ENCODE results near the gene ABCB9. TPM values are rescaled to one million over a fixed set of nuclear protein-coding genes. Genes with fewer than 3 reads are reported as not detected.
A peak's percentile ranks its signal among the peaks of the same experiment; 100 is the strongest.

ABCB9 gene
- total RNA-seq, 2 experiments from 2014 or later: 4.3 to 4.9 TPM

- ChIA-PET CTCF (interaction anchor here (0.8 to 1.8 kb wide), 5 partner anchors 119 to 262 kb away, joined by 3 to 6 read pairs (median 3); no protein-coding TSS in a partner anchor), POLR2A (interaction anchor here (0.9 to 1.1 kb wide), 3 partner anchors 10 to 172 kb away, joined by 3 read pairs; no protein-coding TSS in a partner anchor)
- no peak for DNase-seq
- Mint-ChIP-seq H3K36me3 (ENCODE audit: low read depth) (peaks cover 18% of the 10 kb centered on the region), H3K4me3 (peak overlapping the region; percentile 92), H3K9me3 (no peaks in the 10 kb centered on the region), H3K27me3 (no peaks in the 10 kb centered on the region), H3K27ac (peak overlapping the region; percentile 93), H3K4me1 (ENCODE audit: low read depth) (peaks cover 56% of the 10 kb centered on the region)
- intact Hi-C loops (cut with micrococcal nuclease): loop anchor here (10.0 kb wide), 2 partner anchors 175 to 255 kb away; partner anchors contain the start of genes MPHOSPH9, MTRFR and PITPNM2
- ATAC-seq: no peak
- TF ChIP-seq CTCF (IDR thresholded peaks at IDR 0.05): no peak
Observed at GRCh38 chr12:122979908-122980182, 13.6 kb upstream of the ABCB9 start.

- ATAC-seq (no peak), DNase-seq (peak; percentile 23)
- Mint-ChIP-seq H3K4me3 (peak overlapping the region; percentile 92), H3K4me1 (ENCODE audit: low read depth) (peaks cover 54% of the 10 kb centered on the region), H3K27ac (peak overlapping the region; percentile 93), H3K36me3 (ENCODE audit: low read depth) (peaks cover 18% of the 10 kb centered on the region), H3K9me3 (no peaks in the 10 kb centered on the region), H3K27me3 (no peaks in the 10 kb centered on the region)
- CTCF ChIA-PET: interaction anchor here (0.8 to 1.8 kb wide), 5 partner anchors 118 to 263 kb away, joined by 3 to 6 read pairs (median 3); no protein-coding TSS in a partner anchor
- no peak for TF ChIP-seq CTCF (IDR thresholded peaks at IDR 0.05)
- POLR2A ChIA-PET: interaction anchor here (0.7 to 1.1 kb wide), 7 partner anchors 9 to 253 kb away, joined by 3 read pairs; partner anchors contain the start of genes MPHOSPH9 and MTRFR
- intact Hi-C loops (cut with micrococcal nuclease): loop anchor here (10.0 kb wide), 2 partner anchors 176 to 256 kb away; partner anchors contain the start of genes MPHOSPH9, MTRFR and PITPNM2
Observed at GRCh38 chr12:122979001-122979907, 13.0 kb upstream of the ABCB9 start.

GRCh38 chr12:122978507-122978955 lies 12.3 kb upstream of the ABCB9 start:
- DNase-seq (no peak), ATAC-seq (no peak)
- ChIA-PET POLR2A (interaction anchor here (1.0 to 1.1 kb wide), 4 partner anchors 13 to 254 kb away, joined by 3 read pairs; partner anchors contain the start of genes MPHOSPH9 and MTRFR), CTCF (no interaction called here)
- Mint-ChIP-seq H3K4me3 (peak overlapping the region; percentile 15), H3K4me1 (ENCODE audit: low read depth) (peaks cover 51% of the 10 kb centered on the region), H3K36me3 (ENCODE audit: low read depth) (peaks cover 18% of the 10 kb centered on the region), H3K27ac (peak overlapping the region; percentile 59), H3K27me3 (no peaks in the 10 kb centered on the region), H3K9me3 (no peaks in the 10 kb centered on the region)
- intact Hi-C loops (cut with micrococcal nuclease): loop anchor here (10.0 kb wide), 2 partner anchors 176 to 256 kb away; partner anchors contain the start of genes MPHOSPH9, MTRFR and PITPNM2
- no peak for TF ChIP-seq CTCF (IDR thresholded peaks at IDR 0.05)

- no peak for DNase-seq
- ChIA-PET CTCF (interaction anchor here (1.6 kb wide), 1 partner anchor 106 kb away, joined by 3 read pairs; no protein-coding TSS in a partner anchor), POLR2A (no interaction called here)
- intact Hi-C loops (cut with micrococcal nuclease): loop anchor here (10.0 kb wide), 2 partner anchors 177 to 257 kb away; partner anchors contain the start of genes MPHOSPH9, MTRFR and PITPNM2
- ATAC-seq: no peak
- Mint-ChIP-seq H3K27ac (peak overlapping the region; percentile 59), H3K27me3 (no peaks in the 10 kb centered on the region), H3K4me1 (ENCODE audit: low read depth) (peaks cover 43% of the 10 kb centered on the region), H3K36me3 (ENCODE audit: low read depth) (peaks cover 18% of the 10 kb centered on the region), H3K9me3 (no peaks in the 10 kb centered on the region), H3K4me3 (peak overlapping the region; percentile 15)
- TF ChIP-seq CTCF (IDR thresholded peaks at IDR 0.05): no peak
Observed at GRCh38 chr12:122977655-122978392, 11.6 kb upstream of the ABCB9 start.
